A549 (cell line): ENCODE data around the gene OTUD6A. TPM values are rescaled to one million over a fixed set of nuclear protein-coding genes. Genes with fewer than 3 reads are reported as not detected.

ENCODE experiments used
- ATAC-seq, 2 experiments: fragments of 200-7000 bp in 1 of 2; fragments of >200 bp in 1 of 2; cut with Nextera tagmentation in 1 of 2; cut with Tn5 transposase in 1 of 2; 3 replicates each; pipeline versions ENCODE4 v1.8.0 to v1.9.1; 2018 to 2020; ENCODE audit warnings: mild to moderate bottlenecking in 1 of 2, moderate library complexity in 1 of 2
- CTCF ChIA-PET: fragments of 300-600 bp; sonication (Branson Sonifier 250); formaldehyde crosslinking; extraction: SDS; loops from one replicate; lab custom pipeline; 2021; ENCODE audit warnings: antibody characterized with exemption, inconsistent platforms; lab: Yijun Ruan, JAX
- POLR2A ChIA-PET: fragments of 350-600 bp; formaldehyde crosslinking; extraction: SDS; loops from one replicate; lab custom pipeline; 2021; ENCODE audit warnings: antibody characterized with exemption, inconsistent platforms; lab: Yijun Ruan, JAX
- DNase-seq, 2 experiments: peaks; one replicate each; pipeline versions ENCODE4 v3.0.0 to v3.0.0-alpha.2; 2011 to 2016; ENCODE audit warnings: low read depth in 1 of 2, low spot score in 1 of 2
- FAIRE-seq: peaks from 2 replicates; lab custom pipeline; 2011; peaks lifted over from hg19 to GRCh38; lab: Jason Lieb, UNC
- H3K27ac ChIP-seq, 2 experiments: fragments of >200 bp; sonication (Bioruptor Twin); formaldehyde crosslinking; 3 replicates each; pipeline ENCODE4 v1.5.1; 2016 to 2017
- H3K4me1 ChIP-seq: fragments of >200 bp; sonication (Bioruptor Twin); formaldehyde crosslinking; 3 replicates; pipeline ENCODE4 v1.6.1; 2016
- H3K4me2 ChIP-seq: fragments of >200 bp; sonication (Bioruptor Twin); formaldehyde crosslinking; 3 replicates; pipeline ENCODE4 v1.6.1; 2016
- H3K4me3 ChIP-seq: fragments of >200 bp; sonication (Bioruptor Twin); formaldehyde crosslinking; 3 replicates; pipeline ENCODE4 v1.5.1; 2016
- H3K9me3 ChIP-seq: fragments of >200 bp; sonication (Bioruptor Twin); formaldehyde crosslinking; 3 replicates; pipeline ENCODE4 v1.6.1; 2016
- BHLHE40 ChIP-seq: IDR thresholded peaks from 2 replicates; pipeline ENCODE4 v1.6.1; 2012; ENCODE audit warnings: low read depth, low read length, inconsistent platforms
- CBX8 ChIP-seq: fragments of 200-600 bp; sonication (generic); IDR thresholded peaks from 2 replicates; pipeline ENCODE4 v1.6.1; 2016
- CHD2 ChIP-seq: fragments of 150-350 bp; IDR thresholded peaks from 2 replicates; pipeline ENCODE4 v1.6.1; 2014; ENCODE audit warnings: low read length; ENCODE audit not compliant: partially characterized antibody
- EHMT2 ChIP-seq: fragments of 200-600 bp; sonication (generic); IDR thresholded peaks from 2 replicates; pipeline ENCODE4 v1.6.1; 2016; ENCODE audit warnings: antibody characterized with exemption, low read depth, mild to moderate bottlenecking, moderate library complexity
- ESRRA ChIP-seq: fragments of 150-350 bp; IDR thresholded peaks from 2 replicates; pipeline ENCODE4 v1.6.1; 2014; ENCODE audit warnings: mild to moderate bottlenecking, low read length, borderline replicate concordance
- FOSB ChIP-seq: fragments of 250-450 bp; sonication (Bioruptor Pico); IDR thresholded peaks from 2 replicates; pipeline ENCODE4 v1.5.0; 2020; ENCODE audit warnings: mild to moderate bottlenecking, moderate library complexity
- FOXS1 ChIP-seq: fragments of 250-450 bp; sonication (Bioruptor Pico); IDR thresholded peaks from 2 replicates; pipeline ENCODE4 v1.5.0; 2020; ENCODE audit warnings: mild to moderate bottlenecking, moderate library complexity
- HDAC2 ChIP-seq: fragments of 200-600 bp; sonication (generic); IDR thresholded peaks from 2 replicates; pipeline ENCODE4 v1.6.1; 2016
- HOXA7 ChIP-seq: fragments of 250-450 bp; sonication (Bioruptor Pico); IDR thresholded peaks from 2 replicates; pipeline ENCODE4 v1.5.0; 2020; ENCODE audit warnings: mild to moderate bottlenecking, moderate library complexity
- HOXB13 ChIP-seq: fragments of 250-450 bp; sonication (Bioruptor Pico); IDR thresholded peaks from 2 replicates; pipeline ENCODE4 v1.5.0; 2020; ENCODE audit warnings: low read depth, mild to moderate bottlenecking, moderate library complexity
- HOXB5 ChIP-seq: fragments of 250-450 bp; sonication (Bioruptor Pico); IDR thresholded peaks from 2 replicates; pipeline ENCODE4 v1.5.0; 2020; ENCODE audit warnings: mild to moderate bottlenecking, moderate library complexity
- JUNB ChIP-seq: fragments of >200 bp; sonication (Bioruptor Twin); formaldehyde crosslinking; IDR thresholded peaks from 2 replicates; pipeline ENCODE4 v1.6.1; 2016
- MAFK ChIP-seq: fragments of 450-650 bp; IDR thresholded peaks from 2 replicates; pipeline ENCODE4 v1.6.1; 2014; ENCODE audit not compliant: partially characterized antibody
- MYC ChIP-seq: IDR thresholded peaks from 2 replicates; pipeline ENCODE4 v1.6.1; 2012; ENCODE audit warnings: mild to moderate bottlenecking, inconsistent platforms, low read length, improper control_type of control experiment, borderline replicate concordance
- NR3C1 ChIP-seq: fragments of >200 bp; sonication (Bioruptor Twin); formaldehyde crosslinking; IDR thresholded peaks from 3 replicates; pipeline ENCODE4 v1.6.1; 2017
- PHF8 ChIP-seq: fragments of 200-600 bp; sonication (generic); IDR thresholded peaks from 2 replicates; pipeline ENCODE4 v1.6.1; 2016; ENCODE audit warnings: low read depth, mild to moderate bottlenecking, antibody characterized with exemption, moderate library complexity, borderline replicate concordance
- RFX5 ChIP-seq: fragments of 450-650 bp; IDR thresholded peaks from 2 replicates; pipeline ENCODE4 v1.7.1; 2014; ENCODE audit warnings: antibody characterized with exemption, mild to moderate bottlenecking, moderate library complexity
- SMC3 ChIP-seq: fragments of >200 bp; sonication (Bioruptor Twin); formaldehyde crosslinking; IDR thresholded peaks from 3 replicates; pipeline ENCODE4 v1.6.1; 2018; ENCODE audit warnings: inconsistent platforms
- ZFP36 ChIP-seq: fragments of 450-650 bp; IDR thresholded peaks from 2 replicates; pipeline ENCODE4 v1.6.1; 2014; ENCODE audit warnings: borderline replicate concordance; ENCODE audit not compliant: partially characterized antibody
- ZSCAN20 ChIP-seq: fragments of 250-450 bp; sonication (Bioruptor Pico); IDR thresholded peaks from 2 replicates; pipeline ENCODE4 v1.8.0; 2022; ENCODE audit warnings: mild to moderate bottlenecking, moderate library complexity
- WGBS: methylation state at CpG from one replicate; pipeline ENCODE4 v1.1.6; 2017; ENCODE audit errors: missing lambda C conversion rate; 5-methylcytosine and 5-hydroxymethylcytosine counted together
- polyA plus RNA-seq, 4 experiments: library from polyadenylated mRNA; depleted of rRNA in 3 of 4; stranded (reverse); fragments of >200 nt; fragmentation: RNase III in 1 of 4; extraction: RNeasy Plus Mini Kit Qiagen cat#74134 plus additional on column Dnase treatment in 1 of 4; gene quantifications; 2 replicates in 3 of 4; 3 replicates in 1 of 4; pipeline ENCODE4 v1.2.3, GENCODE V29; 2011 to 2017
- TF ChIP-seq, protein P1 (sequence below): IDR thresholded peaks from 2 replicates; pipeline ENCODE4 v1.6.1; 2012
- TF ChIP-seq, protein P2 (sequence below): fragments of 250-450 bp; sonication (Bioruptor Pico); IDR thresholded peaks from 2 replicates; pipeline ENCODE4 v1.5.0; 2021; ENCODE audit warnings: mild to moderate bottlenecking, moderate library complexity, borderline replicate concordance
- TF ChIP-seq, protein P3 (sequence below): IDR thresholded peaks from 2 replicates; pipeline ENCODE4 v1.6.1; 2012
- TF ChIP-seq, protein P4 (sequence below): fragments of >200 bp; sonication (Bioruptor Twin); formaldehyde crosslinking; IDR thresholded peaks from 3 replicates; pipeline ENCODE4 v1.5.1; 2016

Gene OTUD6A
- polyA plus RNA-seq, 2 of the 4 experiments (the other 2 are of a cell fraction): not detected

DNA sequence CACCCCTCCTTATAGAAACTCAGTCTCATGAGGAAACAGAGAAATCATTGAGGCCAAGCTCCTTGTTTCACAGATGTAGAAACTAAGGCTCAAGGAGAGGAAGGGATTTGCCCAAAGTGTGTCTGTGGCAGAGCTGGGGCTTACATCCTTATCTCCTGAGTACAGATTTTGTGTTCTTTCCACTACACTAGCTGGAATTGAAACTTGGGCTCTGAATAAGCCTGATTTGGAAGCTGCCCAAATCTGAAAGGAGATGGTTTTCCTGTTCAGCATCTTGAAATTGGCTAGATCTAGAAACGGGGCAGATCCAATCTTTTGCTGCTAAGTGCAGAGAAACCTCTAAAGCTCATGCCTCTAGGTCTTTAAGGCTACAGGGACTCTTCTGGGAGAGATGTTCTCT lies 36.8 kb upstream of the OTUD6A start:
- ChIA-PET POLR2A (no interaction called here), CTCF (no interaction called here)
- Histone ChIP-seq H3K4me1 (peaks cover 12% of the 10 kb centered on the region; the same call in 2 of the 3 replicates), H3K4me3 (no peak overlapping the region), H3K9me3 (no peaks in the 10 kb centered on the region), H3K27ac (no peak overlapping the region), H3K4me2 (no peak overlapping the region)
- WGBS: 17% methylated on average over 1 of the region's 1 CpG
- ATAC-seq (no peak), FAIRE-seq (no peak), DNase-seq (no peak)
- no peak for TF ChIP-seq EHMT2
- TF ChIP-seq, protein P1, sequence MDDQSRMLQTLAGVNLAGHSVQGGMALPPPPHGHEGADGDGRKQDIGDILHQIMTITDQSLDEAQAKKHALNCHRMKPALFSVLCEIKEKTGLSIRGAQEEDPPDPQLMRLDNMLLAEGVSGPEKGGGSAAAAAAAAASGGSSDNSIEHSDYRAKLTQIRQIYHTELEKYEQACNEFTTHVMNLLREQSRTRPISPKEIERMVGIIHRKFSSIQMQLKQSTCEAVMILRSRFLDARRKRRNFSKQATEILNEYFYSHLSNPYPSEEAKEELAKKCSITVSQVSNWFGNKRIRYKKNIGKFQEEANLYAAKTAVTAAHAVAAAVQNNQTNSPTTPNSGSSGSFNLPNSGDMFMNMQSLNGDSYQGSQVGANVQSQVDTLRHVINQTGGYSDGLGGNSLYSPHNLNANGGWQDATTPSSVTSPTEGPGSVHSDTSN: no peak
- no peak for TF ChIP-seq FOXS1
- TF ChIP-seq ESRRA: no peak
- TF ChIP-seq NR3C1: no peak
- no peak for TF ChIP-seq HOXB13 (CRISPR knock-in tag)
- TF ChIP-seq SMC3: no peak
- no peak for TF ChIP-seq FOSB
- no peak for TF ChIP-seq HOXA7 (CRISPR knock-in tag)

DNA sequence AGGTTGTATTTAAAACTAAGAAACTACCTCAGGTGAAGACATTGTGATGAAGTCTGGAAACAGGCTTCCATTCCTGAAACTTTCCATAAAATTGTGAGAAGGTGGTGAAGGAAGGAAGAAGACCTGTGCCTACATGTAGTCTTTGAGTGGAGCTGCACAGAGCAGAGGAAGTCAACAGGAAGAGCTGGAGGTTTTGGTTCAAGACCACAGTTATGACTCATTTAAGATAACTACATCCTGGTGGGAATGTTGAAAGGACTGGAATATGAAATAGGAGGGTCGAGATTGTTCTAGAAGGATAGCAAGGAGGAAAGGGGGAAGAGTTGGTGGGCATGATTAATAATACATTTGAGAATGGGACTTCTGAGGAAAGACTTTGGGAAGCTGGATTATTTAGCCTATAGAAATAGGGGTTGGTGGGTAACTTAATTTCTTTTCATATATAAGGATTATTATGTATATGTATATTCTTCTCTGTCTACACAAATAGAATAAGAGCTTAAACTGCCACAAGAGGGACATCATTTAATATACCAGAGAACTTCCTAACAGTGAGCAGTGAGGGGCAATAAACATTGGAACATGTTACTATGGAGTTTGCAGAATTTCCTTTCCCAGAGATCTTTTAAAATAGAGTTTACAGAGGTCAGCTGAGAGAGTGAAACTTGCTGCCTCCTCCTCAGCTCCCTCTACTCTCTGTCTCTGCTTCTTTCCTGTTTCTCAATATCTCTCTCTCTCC lies 36.0 kb upstream of the OTUD6A start:
- FAIRE-seq (no peak), DNase-seq (no peak), ATAC-seq (no peak)
- Histone ChIP-seq H3K9me3 (no peaks in the 10 kb centered on the region), H3K27ac (no peak overlapping the region), H3K4me2 (no peak overlapping the region), H3K4me1 (peaks cover 12% of the 10 kb centered on the region; the same call in 2 of the 3 replicates), H3K4me3 (no peak overlapping the region)
- TF ChIP-seq JUNB: no peak
- TF ChIP-seq MYC: no peak
- TF ChIP-seq, protein P2, sequence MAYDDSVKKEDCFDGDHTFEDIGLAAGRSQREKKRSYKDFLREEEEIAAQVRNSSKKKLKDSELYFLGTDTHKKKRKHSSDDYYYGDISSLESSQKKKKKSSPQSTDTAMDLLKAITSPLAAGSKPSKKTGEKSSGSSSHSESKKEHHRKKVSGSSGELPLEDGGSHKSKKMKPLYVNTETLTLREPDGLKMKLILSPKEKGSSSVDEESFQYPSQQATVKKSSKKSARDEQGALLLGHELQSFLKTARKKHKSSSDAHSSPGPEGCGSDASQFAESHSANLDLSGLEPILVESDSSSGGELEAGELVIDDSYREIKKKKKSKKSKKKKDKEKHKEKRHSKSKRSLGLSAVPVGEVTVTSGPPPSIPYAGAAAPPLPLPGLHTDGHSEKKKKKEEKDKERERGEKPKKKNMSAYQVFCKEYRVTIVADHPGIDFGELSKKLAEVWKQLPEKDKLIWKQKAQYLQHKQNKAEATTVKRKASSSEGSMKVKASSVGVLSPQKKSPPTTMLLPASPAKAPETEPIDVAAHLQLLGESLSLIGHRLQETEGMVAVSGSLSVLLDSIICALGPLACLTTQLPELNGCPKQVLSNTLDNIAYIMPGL (CRISPR knock-in tag): no peak
- TF ChIP-seq CHD2: no peak
- 18% methylated on average over 1 of the region's 1 CpG for WGBS
- ChIA-PET POLR2A (no interaction called here), CTCF (interaction anchor here (1.0 kb wide), 1 partner anchor 71 kb away, joined by 4 read pairs; no protein-coding TSS in a partner anchor)

DNA sequence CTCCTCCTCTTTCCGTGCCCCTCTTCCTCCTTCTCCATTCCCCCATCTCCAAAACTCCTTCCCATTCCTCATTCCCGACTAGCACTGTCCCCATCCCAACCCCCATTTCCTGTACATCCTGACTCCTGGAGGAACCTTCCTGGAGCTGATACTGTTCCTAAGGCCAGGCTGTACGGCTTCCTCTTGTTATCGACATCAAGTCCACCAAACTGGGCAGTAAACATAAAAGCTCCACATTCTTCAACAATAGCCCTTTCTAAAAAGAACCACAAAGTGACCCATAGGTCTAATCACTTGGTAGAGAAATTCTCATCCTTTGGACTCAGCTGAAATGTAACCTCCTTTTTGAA lies 35.4 kb upstream of the OTUD6A start:
- TF ChIP-seq MAFK (no peak), RFX5 (no peak), BHLHE40 (no peak), HOXB5 (CRISPR knock-in tag) (no peak), PHF8 (no peak), CBX8 (no peak), NR3C1 (no peak), ZFP36 (no peak), CHD2 (no peak), SMC3 (no peak), HDAC2 (no peak), ZSCAN20 (CRISPR knock-in tag) (no peak)
- TF ChIP-seq, protein P3, sequence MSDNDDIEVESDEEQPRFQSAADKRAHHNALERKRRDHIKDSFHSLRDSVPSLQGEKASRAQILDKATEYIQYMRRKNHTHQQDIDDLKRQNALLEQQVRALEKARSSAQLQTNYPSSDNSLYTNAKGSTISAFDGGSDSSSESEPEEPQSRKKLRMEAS: no peak
- TF ChIP-seq, protein P4, sequence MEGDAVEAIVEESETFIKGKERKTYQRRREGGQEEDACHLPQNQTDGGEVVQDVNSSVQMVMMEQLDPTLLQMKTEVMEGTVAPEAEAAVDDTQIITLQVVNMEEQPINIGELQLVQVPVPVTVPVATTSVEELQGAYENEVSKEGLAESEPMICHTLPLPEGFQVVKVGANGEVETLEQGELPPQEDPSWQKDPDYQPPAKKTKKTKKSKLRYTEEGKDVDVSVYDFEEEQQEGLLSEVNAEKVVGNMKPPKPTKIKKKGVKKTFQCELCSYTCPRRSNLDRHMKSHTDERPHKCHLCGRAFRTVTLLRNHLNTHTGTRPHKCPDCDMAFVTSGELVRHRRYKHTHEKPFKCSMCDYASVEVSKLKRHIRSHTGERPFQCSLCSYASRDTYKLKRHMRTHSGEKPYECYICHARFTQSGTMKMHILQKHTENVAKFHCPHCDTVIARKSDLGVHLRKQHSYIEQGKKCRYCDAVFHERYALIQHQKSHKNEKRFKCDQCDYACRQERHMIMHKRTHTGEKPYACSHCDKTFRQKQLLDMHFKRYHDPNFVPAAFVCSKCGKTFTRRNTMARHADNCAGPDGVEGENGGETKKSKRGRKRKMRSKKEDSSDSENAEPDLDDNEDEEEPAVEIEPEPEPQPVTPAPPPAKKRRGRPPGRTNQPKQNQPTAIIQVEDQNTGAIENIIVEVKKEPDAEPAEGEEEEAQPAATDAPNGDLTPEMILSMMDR: no peak
- TF ChIP-seq, all 56 proteins: peak for 0
- no peak for DNase-seq
- H3K27ac ChIP-seq: no peak overlapping the region
- no peak for ATAC-seq
- no peak overlapping the region for H3K4me3 ChIP-seq
- no peaks in the 10 kb centered on the region for H3K9me3 ChIP-seq
- 50% methylated on average over 4 of the region's 4 CpGs for WGBS
- H3K4me1 ChIP-seq: peaks cover 12% of the 10 kb centered on the region; the same call in 2 of the 3 replicates
- ChIA-PET POLR2A (no interaction called here), CTCF (interaction anchor here (0.6 to 1.0 kb wide), 2 partner anchors 71 to 891 kb away, joined by 4 read pairs; no protein-coding TSS in a partner anchor)
- H3K4me2 ChIP-seq: no peak overlapping the region
- no peak for FAIRE-seq
